HL-60/S4 (cell line): ENCODE measurements around the gene SULT1C4.
"Not testable (repeated sequence)": the region's sequence is repeated elsewhere in the genome, so short reads cannot be mapped to it uniquely, and the experiment has no call there.

Experiments
- in situ Hi-C: fragments of 300-500 bp; cut with MboI; formaldehyde crosslinking; loops from 2 replicates; pipeline ENCODE4 v1.14.3; 2022; ENCODE audit warnings: low sequenced_read_pairs

SULT1C4 gene

DNA sequence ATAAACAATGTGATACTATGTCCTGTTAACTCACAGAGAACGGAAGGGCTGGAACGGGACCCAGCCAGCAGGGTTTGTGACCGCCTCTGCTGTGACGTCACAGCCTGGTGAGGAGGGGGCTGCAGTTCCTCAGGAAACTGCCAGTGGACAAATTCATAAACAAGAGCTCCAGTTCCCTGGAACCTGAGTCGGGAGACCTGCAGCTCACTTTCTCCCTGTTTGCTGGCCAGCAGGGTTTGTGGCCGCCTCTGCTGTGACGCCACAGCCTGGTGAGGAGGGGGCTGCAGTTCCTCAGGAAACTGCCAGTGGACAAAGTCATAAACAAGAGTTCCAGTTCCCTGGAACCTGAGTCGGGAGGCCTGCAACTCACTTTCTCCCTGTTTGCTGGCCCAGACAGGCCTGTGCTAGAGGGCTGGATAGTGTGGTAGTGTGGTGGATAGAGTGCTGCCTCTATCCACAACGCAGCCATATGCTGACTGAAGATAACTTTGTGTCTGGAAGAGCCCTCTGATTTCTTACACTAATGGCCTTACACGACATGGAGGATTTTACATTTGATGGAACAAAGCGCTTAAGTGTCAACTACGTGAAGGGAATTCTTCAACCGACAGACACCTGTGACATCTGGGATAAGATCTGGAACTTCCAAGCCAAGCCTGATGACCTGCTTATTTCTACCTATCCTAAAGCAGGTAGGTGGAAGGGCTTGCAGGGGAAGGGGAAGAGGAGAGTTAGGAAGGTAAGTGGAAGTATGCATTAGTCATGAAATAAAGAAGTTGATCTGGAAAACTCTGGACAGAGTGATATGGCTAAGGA is at the start of gene SULT1C4:
TSS of gene SULT1C4 (plus strand) at position 140 of the 816 bp plus-strand sequence. CDS start at position 524, 384 bp downstream.
- in situ Hi-C loops, result no loop called here

DNA sequence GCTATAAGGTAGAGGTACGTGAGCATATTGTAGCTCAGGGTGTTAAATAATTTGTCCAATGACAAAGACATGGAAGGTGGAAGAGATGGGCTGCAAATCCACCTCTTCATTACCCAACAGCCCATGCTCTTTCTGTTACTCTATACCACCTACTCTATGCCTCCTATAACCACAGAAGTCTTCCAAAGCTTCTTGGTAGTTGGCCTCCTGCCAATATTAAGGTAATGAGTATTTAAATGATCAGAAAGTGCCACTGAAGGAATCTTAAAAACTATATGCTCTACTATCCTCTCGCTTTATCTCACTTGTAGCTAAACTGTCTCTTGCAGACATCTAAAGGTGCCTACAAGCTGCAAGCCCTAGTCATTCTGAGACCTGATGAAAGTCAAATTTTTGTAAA is 48.0 kb upstream of the SULT1C4 start:
- in situ Hi-C loops, result no loop called here

DNA sequence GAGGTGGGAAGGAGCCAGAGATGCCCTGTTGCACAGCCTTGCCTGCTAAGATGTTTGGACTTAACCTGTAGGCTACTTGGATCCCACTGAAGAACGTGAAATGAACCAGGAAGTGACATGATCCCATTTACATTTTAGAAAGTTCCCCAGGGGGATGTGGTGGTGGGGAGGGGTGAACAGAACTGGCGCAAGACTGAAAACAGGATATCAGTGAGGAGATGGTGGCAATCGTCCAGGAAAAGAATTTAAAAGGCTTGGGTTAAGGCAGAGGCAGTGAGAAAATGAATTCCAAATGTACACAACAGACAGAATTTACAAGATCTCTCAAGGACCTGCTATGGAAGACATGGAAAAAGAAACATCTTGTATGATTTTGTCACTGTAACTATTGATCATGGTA is 46.8 kb upstream of the SULT1C4 start:
- in situ Hi-C loops, result no loop called here

DNA sequence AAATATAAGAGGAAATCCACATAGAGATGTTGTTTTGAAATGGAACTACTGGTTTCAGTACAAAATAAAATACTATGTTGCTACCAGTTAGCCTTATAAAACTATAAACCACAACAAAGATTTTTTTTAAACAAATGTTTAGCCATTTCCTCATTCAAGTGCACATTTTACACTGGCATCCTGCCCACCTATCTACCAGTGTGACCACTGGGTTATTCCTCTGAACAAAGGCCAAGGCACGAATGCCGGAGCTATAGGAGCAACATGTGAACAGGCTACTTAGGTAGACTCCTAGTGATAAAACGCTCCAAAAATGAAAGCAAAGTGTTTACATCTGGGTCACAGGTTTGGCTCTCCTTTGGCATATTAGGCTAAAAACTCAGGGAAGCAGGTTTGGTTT is 31.8 kb upstream of the SULT1C4 start:
- in situ Hi-C loops, result no loop called here

DNA sequence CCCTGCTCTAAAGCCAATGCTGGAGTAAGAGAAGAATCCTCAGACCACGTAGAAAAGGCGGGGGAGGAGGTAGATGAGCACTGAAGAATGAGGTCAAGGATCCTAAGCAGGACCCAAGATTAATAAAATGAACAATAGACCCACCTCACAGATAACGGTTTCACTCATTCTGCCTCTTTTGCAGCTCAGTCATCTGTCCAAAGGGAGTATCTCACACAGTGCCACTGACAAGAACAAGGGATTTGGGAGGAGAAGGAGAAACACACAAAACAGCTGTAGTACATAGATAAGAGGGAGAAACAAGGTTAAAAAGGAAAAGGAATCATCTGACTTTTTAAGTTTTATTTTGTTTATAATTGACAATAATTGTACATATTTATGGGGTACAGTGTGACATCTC is 30.9 kb upstream of the SULT1C4 start:
- in situ Hi-C loops, result no loop called here

DNA sequence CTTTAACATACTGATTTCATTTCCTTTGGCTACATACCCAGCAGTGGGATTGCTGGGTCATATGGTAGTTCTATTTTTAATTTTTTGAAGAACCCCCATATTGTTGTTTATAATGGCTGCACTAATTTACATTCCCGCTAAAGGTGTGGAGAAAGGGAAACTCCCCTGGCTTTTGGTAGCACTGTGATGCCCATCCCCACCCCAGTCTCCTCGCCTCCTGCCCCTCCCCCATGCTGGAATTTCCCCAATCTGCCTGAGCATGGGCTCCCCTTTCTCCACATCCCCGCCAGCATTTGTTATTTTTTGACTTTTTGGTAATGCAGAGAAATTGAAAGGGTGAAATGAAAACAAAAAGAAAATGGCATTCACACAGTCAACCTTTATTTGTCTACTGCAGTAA is 30.0 kb upstream of the SULT1C4 start:
- in situ Hi-C loops, result no loop called here

DNA sequence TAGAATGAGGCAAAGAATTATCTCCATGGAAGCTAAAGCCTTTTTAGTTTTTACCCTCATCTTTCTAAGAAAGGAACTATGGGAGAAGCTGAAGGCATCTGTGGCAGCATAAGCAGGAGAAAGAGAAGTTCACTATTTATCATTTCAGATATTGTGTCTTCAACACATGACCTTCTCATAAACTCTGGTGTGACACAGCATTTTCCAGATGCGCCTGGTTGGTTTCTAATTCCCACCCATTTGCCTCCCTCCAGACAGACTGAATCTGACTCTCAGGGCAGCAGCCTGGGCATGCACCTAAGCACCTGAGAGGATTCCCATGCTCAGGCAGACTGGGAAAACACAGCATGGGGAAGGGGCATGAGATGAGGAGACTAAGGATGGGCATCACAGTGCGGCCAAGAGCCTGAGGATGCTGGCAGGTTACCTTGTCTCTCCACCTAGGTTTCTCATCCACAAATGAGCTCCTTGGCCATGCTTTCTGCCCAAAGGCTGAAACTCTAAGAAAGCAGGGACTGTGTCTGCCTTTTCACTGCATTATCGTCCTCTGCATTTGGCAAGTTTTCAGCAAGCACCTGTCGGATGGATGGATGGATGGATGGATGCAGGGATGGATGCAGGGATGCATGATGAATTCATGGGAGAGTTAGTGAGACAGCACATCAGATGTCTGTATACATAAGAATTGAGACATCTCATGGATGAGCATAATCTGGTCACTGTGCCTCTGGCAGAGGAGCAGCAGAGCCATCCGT is 28.8 kb upstream of the SULT1C4 start:
- in situ Hi-C loops, result no loop called here

DNA sequence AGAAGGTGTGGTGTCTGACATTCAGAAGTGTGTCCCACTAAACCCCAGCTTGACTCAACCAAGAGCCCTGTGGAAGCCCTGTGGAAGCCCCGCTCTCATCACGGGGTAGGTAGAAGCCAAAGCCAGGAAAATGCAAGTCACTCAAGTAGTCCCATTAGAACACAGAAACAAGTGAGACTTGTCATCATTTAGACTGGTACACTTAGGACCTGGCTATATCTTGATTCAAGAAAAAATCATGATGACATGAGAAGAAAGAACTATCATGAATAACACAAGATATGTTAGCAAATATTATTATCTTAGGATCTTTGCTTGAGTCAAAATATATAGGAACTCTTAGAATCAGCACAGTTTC is 28.2 kb upstream of the SULT1C4 start:
- in situ Hi-C loops, result no loop called here

DNA sequence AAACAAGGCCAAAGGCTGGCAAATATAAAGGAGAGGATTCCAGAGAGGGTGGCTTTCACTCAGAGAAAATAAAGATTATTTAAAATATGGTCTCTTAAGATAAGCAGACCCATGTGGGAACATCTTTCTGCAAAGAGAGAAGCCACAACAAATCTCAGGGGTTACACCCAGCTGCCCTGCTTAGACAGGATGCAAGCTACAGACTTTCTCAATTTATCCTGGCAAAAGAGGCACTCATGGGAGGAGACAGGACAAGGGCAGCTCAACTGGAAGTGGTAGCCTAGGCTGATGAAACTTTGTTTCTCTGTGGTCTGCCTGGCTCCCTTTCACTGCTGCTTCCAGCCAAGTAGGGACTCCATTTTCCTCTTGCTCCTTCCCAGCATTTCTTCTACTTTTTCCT is 25.9 kb upstream of the SULT1C4 start:
- in situ Hi-C loops, result no loop called here

DNA sequence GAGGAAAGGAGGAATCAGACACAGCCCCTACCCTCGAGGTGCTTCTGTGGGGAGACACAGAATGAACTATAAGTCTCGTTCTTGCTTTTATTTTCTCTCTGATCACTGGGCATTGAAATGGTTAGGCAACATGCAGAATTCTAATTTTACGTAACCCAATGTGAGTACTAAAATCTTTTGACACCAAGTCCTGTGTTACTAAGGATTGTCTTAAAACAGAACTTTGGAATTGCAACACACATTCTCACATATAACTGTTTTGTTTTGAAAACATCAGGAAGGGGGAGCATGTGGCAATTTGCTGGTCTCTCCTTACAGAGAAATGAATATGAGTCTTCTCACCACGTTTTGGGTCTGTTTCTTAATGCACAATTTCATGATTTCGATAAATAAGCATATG is 23.6 kb upstream of the SULT1C4 start:
- in situ Hi-C loops, result no loop called here

DNA sequence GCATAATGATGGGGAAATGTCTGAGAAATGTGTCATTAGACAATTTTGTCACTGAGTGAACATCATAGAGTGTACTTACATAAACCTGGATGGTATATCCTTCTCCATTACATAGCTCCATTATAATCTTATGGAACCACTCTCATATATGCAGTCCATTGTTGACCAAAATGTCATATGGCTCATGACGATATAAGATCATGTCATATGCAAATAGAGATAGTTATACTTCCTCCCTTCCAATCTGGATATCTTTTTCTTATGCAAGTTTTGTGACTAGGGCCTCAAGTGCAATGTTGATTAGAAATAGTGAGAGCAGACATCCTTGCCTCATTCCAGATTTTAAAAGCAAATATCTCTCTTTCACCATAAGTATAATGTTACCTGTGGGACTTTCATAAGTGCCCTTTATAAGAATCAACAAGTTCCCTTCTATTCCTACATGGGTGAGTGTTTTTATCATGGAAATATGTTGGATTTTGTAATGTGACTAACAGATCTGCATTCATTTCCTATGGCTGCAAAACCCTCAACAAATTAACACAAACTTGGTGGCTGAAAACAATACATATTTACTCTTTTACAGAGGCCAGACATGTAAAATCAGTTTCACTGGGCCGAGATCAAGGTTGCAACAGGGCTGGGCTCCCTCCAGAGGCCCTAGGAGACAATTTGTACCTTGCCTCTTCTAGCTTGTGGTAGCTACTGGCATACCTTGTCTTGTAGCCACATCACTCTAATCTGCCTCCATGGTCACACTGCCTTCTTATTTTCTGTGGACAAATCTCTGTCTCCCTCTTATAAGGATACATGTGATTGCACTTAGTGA is 21.6 kb upstream of the SULT1C4 start:
- in situ Hi-C loops, result no loop called here

DNA sequence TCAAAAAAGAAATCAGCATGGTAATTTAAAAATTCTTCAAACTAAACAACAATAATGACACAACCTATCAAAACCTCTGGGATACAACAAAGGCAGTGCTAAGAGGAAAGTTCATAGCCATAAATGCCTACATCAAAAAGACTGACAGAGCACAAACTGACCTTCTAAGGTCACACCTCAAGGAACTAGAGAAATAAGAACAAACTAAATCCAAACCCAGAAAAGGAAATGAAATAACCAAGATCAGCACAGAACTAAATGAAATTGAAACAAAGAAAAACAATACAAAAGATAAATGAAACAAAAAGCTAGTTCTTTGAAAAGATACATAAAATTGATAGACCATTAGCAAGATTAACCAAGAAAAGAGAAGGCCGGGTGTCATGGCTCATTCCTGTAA is 18.4 kb upstream of the SULT1C4 start:
- in situ Hi-C loops, result not testable (repeated sequence)

DNA sequence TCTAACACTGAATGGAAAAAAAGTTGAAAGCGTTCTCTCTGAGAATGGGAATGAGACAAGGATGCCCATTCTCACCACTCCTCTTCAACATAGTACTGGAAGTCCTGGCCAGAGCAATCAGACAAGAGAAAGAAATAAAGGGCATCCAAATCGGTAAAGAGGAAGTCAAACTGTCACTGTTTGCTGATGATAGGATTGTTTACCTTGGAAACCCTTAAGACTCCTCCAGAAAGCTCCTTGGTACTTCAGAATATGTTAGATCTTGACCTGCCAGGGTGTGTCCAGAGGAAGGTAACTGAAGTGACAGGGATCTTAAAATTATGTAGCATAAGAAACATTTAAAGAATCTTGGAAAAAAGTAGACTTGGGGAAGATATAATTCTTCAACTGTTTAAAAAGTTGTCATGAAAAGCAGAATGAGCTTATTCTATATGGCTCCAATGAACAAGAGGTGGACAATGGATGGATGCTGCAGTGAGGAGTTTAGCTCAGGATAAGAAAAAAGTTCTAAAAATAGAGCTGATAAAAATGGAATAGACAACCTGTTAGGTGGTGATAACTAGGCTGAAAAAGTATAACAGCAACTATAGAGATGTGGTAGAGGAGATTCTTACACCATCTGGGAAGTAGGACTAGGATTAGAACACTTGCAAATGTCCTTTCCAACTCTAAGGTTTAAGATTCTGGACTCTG is 16.8 kb upstream of the SULT1C4 start:
- in situ Hi-C loops, result no loop called here

DNA sequence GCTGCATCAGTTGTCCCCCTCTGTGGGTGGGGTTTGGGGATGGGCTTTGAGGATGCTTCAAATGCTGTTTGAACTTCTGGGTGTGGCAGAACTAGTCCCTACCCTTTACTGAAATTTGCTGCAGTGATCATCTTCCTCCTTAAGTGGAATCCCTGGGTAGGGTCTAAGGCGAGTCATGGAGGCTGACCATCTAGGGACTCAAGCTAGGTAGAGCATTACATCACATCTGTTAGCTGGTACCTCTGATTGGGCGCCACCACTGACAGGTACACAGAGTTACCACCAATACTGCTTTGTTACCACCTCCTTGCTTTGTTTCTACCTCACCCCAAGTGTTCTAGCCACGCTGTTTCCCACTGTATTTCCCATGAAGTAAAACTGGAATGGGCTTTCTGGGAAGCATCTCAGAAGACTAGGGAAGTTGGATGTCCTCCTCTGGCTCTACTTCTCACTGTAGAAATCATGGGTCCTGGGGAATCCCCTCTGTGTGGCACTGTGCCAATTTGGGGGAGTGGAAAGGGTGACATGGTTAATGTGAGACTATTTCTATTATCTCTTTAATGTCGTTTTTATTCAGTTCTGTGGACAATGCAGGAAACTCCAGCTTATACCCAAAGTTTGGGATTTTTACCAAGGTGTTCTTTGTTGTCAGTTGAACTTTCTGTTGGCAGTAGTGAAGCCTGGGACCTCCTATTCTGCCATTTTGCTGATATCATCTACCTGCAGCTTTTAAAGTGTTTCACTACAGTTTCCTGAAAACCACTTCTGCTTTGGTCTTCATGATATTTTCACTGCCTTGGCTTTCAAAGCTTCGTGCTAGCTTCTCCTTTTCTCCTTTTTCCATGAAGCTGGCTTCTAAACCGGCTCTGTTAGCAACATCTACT is 14.5 kb upstream of the SULT1C4 start:
- in situ Hi-C loops, result no loop called here

DNA sequence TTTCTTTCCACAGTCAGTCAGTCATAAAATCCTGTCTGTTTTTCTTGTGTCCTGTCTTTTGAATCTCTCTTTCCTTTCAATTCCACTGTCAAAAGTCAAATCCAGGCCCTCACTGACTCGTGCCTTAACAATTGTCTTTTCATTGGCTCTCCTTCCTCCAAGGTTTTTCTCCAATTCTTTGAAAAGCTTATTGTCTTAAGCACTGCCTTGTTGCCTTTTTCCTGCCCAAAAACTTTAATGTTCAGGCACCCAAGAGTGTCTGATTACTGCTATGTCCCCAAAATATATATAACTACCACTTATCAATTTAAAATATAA is 13.9 kb upstream of the SULT1C4 start:
- in situ Hi-C loops, result no loop called here

DNA sequence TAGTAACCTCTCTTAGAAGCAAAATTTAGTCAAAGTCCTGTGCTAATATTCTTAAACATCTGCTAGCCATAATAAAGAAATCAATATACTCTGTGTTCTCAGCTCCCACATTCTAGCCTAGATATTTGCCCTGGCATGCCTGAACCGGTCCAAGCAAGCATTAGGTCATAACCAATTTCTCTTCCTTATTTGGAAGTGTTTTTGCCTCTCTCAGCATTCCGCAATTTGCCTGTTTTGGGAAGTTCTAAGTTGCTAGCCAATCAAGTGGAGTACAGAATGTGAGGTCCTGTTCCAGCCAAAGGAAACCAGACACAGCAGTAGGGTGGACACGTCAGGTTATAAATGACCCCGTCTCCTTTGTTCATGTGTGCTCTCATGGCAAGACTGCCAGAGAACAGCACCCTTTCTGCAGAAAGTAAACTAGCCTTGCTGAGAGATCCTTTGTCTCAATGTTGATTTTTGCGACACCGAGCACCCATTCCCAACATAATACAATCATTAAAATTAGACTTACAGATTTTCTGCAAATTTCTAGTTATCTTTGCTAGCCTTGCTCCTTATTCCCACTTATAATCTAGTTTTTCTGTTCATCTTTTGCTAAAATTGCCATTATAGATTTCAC is 13.0 kb upstream of the SULT1C4 start:
- in situ Hi-C loops, result no loop called here

DNA sequence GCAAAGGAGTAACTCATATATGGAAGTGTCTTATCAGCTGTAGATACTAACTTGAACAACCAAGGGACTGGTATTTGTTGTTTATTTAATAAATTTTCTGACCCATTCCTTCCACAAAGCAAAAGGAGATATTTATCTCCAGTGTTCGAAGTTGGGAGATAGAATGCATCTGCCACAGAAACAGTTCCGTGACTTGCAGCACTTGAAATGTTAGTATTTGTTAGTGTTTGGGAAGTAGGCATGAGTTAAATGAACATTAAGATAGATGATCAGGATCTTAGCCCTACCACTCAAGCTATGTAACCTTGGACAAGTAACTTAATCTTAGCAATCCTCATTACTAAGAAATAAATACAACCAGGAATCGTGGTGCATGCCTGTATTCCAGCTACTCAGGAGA is 12.1 kb upstream of the SULT1C4 start:
- in situ Hi-C loops, result no loop called here

DNA sequence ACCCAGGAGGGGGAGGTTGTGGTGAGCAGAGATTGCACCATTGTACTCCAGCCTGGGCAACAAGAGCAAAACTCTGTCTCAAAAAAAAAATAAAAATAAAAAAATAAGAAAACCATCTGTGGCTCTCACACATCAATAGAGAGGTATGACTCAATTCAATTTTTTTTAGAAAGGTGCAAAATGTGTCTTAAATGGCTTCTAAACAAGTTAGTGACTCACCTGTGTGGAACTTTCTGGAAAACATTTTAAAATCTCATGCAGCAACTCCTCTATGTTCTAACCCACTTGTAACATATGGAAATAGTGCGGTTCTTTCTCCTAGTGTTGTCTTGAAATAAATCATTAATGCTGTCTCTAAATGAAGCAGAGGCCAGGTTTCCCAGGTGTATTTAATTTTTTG is 10.7 kb upstream of the SULT1C4 start:
- in situ Hi-C loops, result no loop called here

DNA sequence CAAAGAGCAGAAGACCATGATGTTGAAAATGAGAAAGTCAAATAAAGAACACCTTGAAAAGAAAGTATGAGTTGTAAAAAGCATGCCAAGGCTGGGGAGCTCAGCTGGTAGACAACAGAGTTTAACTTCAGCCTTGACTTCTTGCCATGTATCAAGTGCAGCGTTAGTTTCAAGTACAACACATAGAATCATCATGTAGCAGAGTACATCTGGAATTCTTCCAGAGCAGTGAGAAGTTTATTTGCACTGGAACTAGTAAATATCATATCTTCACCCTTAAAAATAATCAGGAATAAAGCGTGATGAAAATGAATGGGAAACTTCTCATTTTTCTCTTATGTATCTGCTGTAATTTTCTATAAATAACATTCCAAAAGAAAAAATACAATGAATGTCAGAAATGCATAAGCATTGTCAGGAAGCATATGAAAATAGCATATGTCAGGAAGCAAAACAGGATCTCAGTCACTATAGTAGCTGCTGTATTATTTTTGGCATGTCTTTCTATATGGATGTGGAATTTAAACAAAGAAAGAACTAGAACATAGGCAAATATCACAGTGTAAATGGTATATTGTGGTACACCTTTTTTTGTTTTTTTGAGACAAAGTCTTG is 10.1 kb upstream of the SULT1C4 start:
- in situ Hi-C loops, result no loop called here
